T47D (cell line): ENCODE data around the gene NEB.

Source experiments
- DNase-seq, 2 experiments: peaks; one replicate each; pipeline versions ENCODE4 v3.0.0 to v3.0.0-alpha.2; 2011 to 2012; ENCODE audit warnings: low read depth in 1 of 2, low spot score in 1 of 2
- JUND ChIP-seq: IDR thresholded peaks from 2 replicates; pipeline ENCODE4 v1.6.1; 2012; ENCODE audit warnings: low read depth
- in situ Hi-C: cut with HindIII; loops from 2 replicates; pipeline ENCODE4 v1.10.0; 2016; ENCODE audit warnings: low sequenced_read_pairs, low pct_unique_long_range_greater_than_20kb

The NEB gene

GRCh38 chr2:151672277-151672676 lies 62.0 kb downstream of the NEB start:
- DNase-seq, result no peak
- TF ChIP-seq JUND, result no peak
- in situ Hi-C loops, result no loop called here

DNA sequence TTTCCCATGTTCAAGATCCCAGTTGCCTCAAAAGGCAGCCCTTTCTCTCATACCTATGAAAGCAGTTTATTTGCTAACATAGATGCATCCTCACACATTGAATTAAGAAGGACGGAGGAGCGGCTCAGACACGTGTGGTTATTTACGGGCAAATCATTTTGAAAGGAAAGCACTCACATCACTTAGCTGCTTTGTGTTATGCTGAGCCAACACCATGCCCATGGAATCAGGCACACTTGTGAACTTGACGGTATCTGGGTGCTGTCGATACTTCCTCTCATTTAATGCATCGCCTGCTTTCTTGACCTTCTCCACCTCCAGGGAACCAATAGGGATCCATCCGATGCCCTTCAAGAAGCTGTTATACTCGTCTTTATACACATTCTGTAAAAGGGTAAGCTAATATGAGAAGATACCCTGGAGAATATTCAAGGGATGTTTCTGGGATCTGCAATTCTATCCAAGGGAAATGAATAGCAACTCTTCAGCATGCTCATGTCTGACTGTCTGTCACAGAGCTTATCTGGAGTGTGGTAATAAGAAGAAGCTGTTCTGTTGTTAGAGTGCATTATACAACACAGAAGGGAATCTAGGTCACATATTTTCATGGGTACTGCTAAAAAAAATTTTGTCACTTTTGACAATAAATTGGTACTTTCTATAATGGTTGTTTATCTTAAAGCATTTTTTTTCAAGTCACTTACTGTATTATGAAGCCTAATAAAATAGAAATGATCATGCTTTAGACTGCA lies 63.3 kb downstream of the NEB start:
- no peak for DNase-seq
- in situ Hi-C loops, result no loop called here
- no peak for TF ChIP-seq JUND

DNA sequence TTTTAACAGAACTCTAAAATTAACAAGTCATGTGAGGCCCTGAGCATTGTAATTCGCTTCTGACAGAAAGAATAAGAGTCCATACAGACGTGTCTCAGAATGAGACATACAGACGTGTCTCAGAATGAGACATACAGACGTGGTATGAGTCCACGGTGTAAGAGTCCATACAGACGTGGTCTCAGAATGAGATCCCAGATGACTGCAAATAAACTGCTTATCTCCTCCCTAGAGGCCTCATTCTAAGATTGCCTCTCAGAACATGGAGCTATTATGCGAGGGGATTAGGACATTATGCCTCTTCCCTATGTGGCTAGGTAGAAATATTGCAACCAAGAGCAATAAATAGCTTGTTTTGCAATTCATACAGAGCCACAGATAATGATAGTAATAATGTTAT lies 63.9 kb downstream of the NEB start:
- in situ Hi-C loops, result no loop called here
- DNase-seq, result no peak

DNA sequence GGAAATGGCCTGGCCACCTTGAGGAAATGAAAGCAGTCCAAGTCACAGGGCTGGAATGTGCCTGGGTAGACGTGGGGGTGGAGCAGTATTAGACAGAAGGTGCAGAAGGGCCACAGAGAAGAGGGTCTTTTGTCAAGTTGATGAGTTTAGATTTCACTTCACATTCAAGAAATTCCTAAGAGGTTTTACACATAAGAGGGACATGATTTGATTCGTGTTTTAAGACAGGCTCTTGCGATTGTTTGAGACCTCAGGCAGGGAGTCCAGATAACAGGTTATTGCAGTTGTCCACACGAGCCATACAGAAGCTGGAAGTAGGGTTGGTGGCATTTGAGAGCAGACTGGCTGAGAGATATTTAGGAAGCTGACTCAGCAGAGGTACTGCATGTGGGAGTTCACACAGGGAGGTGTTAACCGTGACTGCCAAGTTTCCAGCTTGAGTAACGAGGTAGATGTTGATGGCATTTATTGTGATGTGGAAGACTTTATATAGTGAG lies 64.6 kb downstream of the NEB start:
- in situ Hi-C loops, result no loop called here
- no peak for TF ChIP-seq JUND
- DNase-seq, result no peak

More for the DNA sequence above, 63.9 kb downstream of the NEB start:
- no peak for TF ChIP-seq JUND

GRCh38 chr2:151668737-151669136 lies 65.5 kb downstream of the NEB start:
- in situ Hi-C loops, result no loop called here
- TF ChIP-seq JUND, result no peak
- no peak for DNase-seq

GRCh38 chr2:151665959-151666358 lies 68.3 kb downstream of the NEB start:
- TF ChIP-seq JUND, result no peak
- in situ Hi-C loops, result no loop called here
- DNase-seq, result no peak

DNA sequence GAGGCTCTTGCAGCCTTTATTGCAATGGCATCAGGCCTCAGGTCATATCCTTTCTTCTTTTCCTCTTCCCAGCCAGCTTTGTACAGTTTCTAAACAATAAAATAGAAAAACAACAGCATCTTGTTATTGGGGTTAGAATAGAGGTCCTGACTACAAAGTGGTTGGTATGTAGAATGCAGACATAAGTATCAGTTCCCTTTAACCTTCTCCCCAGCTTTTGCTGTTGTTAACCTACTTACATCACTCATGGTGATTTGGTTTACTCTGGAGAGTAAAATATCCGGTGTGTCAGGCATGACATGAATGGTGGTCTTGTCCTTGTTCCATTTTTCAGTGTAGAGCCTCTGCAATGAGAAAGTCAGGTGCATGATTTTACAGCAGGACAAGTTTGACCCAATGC lies 69.8 kb downstream of the NEB start:
- no peak for TF ChIP-seq JUND
- no peak for DNase-seq
- in situ Hi-C loops, result no loop called here

DNA sequence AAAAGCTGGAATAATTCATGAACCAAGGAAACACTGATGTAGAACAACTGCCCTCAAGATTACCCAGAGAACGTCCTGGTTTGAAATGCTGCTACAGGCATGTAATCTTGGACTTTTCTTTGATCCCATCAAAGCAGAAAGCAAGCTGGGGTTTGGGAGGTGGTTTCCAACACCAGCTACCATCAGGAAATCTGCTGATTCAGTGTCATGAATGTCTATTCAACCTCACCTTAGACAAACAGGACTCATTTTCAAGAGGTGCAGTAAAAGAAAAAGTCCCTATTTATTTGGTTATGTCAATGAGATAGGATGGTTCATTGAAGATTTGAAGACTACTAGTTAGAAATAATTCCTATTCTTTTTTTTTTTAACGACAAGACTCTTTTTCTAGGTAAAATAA lies 72.7 kb downstream of the NEB start:
- TF ChIP-seq JUND, result no peak
- in situ Hi-C loops, result no loop called here
- DNase-seq, result no peak

- no peak for TF ChIP-seq JUND
- no peak for DNase-seq
Measured at GRCh38 chr2:151658081-151658480, 76.2 kb downstream of the NEB start.

DNA sequence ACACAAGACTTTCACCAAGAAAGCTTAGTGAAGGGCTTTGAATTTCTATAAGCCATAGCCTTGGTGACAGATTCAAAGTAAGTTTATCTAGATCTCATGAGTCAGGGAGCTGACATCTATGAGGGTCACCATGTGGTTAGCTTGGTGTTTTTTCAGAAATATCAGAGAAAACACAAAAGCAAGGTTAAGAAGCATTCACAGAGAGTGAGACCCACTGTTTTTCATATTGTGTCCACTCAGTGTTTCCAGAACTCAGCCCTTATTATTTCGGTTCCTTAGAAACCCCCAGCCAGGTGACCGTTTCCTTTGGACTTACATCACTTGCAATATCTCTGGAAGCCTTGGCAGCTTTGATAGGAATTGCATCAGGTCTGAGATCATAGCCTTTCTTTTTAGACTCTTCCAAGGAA lies 76.6 kb downstream of the NEB start:
- in situ Hi-C loops, result no loop called here
- DNase-seq, result no peak
- TF ChIP-seq JUND, result no peak

More at GRCh38 chr2:151658081-151658480, 76.2 kb downstream of the NEB start:
- in situ Hi-C loops, result no loop called here

DNA sequence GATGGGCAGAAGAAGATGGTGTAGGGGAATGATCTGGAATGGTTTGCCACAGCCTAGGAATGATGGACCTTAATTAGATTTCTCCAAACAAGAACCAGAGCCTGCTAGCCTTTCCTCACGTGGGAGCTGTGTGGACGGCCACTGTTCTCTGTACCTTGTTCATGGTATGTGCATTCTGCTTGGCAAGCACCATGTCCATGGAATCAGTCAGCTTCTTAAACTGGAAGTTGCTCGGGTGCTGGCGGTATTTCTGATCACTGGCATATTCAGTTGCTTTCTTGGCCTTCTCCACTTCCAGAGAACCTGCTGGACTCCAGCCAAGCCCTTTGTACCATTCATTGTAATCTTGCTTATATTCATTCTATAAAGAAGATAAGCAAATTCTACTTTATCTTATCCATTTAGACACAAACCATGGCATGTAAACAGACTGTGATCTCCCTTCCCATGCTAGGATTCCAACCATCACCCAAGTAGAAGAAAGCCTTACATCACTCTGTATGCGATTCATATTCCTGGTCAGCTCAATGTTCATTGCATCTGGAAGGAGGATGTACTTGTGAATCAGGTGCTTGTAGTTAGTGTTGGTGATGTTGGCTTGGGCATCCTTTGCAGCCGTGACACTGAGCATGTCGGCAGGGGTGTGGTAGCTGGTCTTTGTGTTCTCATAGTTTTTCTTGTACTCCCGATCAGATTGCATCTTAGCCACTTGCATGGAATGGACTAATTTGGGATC lies 78.4 kb downstream of the NEB start:
- no peak for DNase-seq
- no peak for TF ChIP-seq JUND
- in situ Hi-C loops, result no loop called here

GRCh38 chr2:151654891-151655290 lies 79.4 kb downstream of the NEB start:
- no peak for DNase-seq
- in situ Hi-C loops, result no loop called here
- TF ChIP-seq JUND, result no peak

GRCh38 chr2:151654085-151654484 lies 80.2 kb downstream of the NEB start:
- no peak for DNase-seq
- in situ Hi-C loops, result no loop called here
- no peak for TF ChIP-seq JUND
